ENCODE data around the gene TRPV4. TPM values are rescaled to one million over a fixed set of nuclear protein-coding genes. Genes with fewer than 3 reads are reported as not detected.

The TRPV4 gene
- total RNA-seq, 3 donors from 2014 or later (not counting 1 experiment from before 2014, with no cell fraction given), result not detected

GRCh38 chr12:109738209-109738608, 95.0 kb downstream of the TRPV4 start:
- TF ChIP-seq CTCF (IDR thresholded peaks at IDR 0.05), result no peak
- H3K4me1 ChIP-seq (ENCODE audit: control insufficient read depth, insufficient read depth, low read length), result no peaks in the 10 kb centered on the region
- WGBS (ENCODE audit: insufficient coverage), result 60% methylated on average over 3 of the region's 4 CpGs
- no peak overlapping the region for H3K27ac Mint-ChIP-seq
- intact Hi-C loops (cut with micrococcal nuclease), result no loop called here
- no peaks in the 10 kb centered on the region for H3K36me3 Mint-ChIP-seq
- ATAC-seq (no peak), DNase-seq (peak in 1 of 2 donors; percentile 6)
- H3K9me3 Mint-ChIP-seq, result no peaks in the 10 kb centered on the region
- no peak overlapping the region for H3K4me3 ChIP-seq (ENCODE audit: low read length)
- H3K27me3 ChIP-seq (ENCODE audit: control insufficient read depth, insufficient read depth, low read length), result peaks cover 2% of the 10 kb centered on the region
- no peak overlapping the region for H3K4me3 Mint-ChIP-seq
- no peak overlapping the region for H3K27ac ChIP-seq (ENCODE audit: low read length)
- no peaks in the 10 kb centered on the region for H3K36me3 ChIP-seq (ENCODE audit: control insufficient read depth, insufficient read depth, low read length)
- H3K4me1 Mint-ChIP-seq, result no peaks in the 10 kb centered on the region
- no peaks in the 10 kb centered on the region for H3K9me3 ChIP-seq (ENCODE audit: control insufficient read depth, insufficient read depth, low read length)
- H3K27me3 Mint-ChIP-seq (ENCODE audit: low read depth in 2 of 2), result peaks cover 21 to 23% of the 10 kb centered on the region in 2 donors

- Histone ChIP-seq H3K27ac (ENCODE audit: low read length) (no peak overlapping the region), H3K27me3 (ENCODE audit: control insufficient read depth, insufficient read depth, low read length) (peaks cover 2% of the 10 kb centered on the region), H3K9me3 (ENCODE audit: control insufficient read depth, insufficient read depth, low read length) (no peaks in the 10 kb centered on the region), H3K4me3 (ENCODE audit: low read length) (no peak overlapping the region), H3K4me1 (ENCODE audit: control insufficient read depth, insufficient read depth, low read length) (no peaks in the 10 kb centered on the region), H3K36me3 (ENCODE audit: control insufficient read depth, insufficient read depth, low read length) (no peaks in the 10 kb centered on the region)
- no peak for ATAC-seq
- Mint-ChIP-seq H3K36me3 (no peaks in the 10 kb centered on the region), H3K4me1 (no peaks in the 10 kb centered on the region), H3K9me3 (no peaks in the 10 kb centered on the region), H3K4me3 (no peak overlapping the region), H3K27ac (no peak overlapping the region), H3K27me3 (ENCODE audit: low read depth in 2 of 2) (peaks cover 23 to 24% of the 10 kb centered on the region in 2 donors)
- WGBS (ENCODE audit: insufficient coverage), result 75% methylated on average over 4 of the region's 7 CpGs
- no peak for TF ChIP-seq CTCF (IDR thresholded peaks at IDR 0.05)
- no peak for DNase-seq
- intact Hi-C loops (cut with micrococcal nuclease), result loop anchor here (1.0 kb wide), 1 partner anchor 27 kb away; no protein-coding TSS in a partner anchor
Observed at GRCh38 chr12:109737631-109738030, 95.6 kb downstream of the TRPV4 start.

GRCh38 chr12:109737126-109737525, 96.1 kb downstream of the TRPV4 start:
- Mint-ChIP-seq H3K27ac (no peak overlapping the region), H3K27me3 (ENCODE audit: low read depth in 2 of 2) (peaks cover 23 to 24% of the 10 kb centered on the region in 2 donors), H3K4me3 (no peak overlapping the region), H3K9me3 (no peaks in the 10 kb centered on the region), H3K36me3 (no peaks in the 10 kb centered on the region), H3K4me1 (no peaks in the 10 kb centered on the region)
- ATAC-seq (no peak), DNase-seq (no peak)
- WGBS (ENCODE audit: insufficient coverage), result 17% methylated on average over 1 of the region's 1 CpG
- Histone ChIP-seq H3K4me1 (ENCODE audit: control insufficient read depth, insufficient read depth, low read length) (no peaks in the 10 kb centered on the region), H3K9me3 (ENCODE audit: control insufficient read depth, insufficient read depth, low read length) (no peaks in the 10 kb centered on the region), H3K4me3 (ENCODE audit: low read length) (no peak overlapping the region), H3K36me3 (ENCODE audit: control insufficient read depth, insufficient read depth, low read length) (no peaks in the 10 kb centered on the region), H3K27ac (ENCODE audit: low read length) (no peak overlapping the region), H3K27me3 (ENCODE audit: control insufficient read depth, insufficient read depth, low read length) (peaks cover 2% of the 10 kb centered on the region)
- intact Hi-C loops (cut with micrococcal nuclease), result loop anchor here (1.0 kb wide), 1 partner anchor 27 kb away; no protein-coding TSS in a partner anchor
- no peak for TF ChIP-seq CTCF (IDR thresholded peaks at IDR 0.05)

GRCh38 chr12:109736552-109737108, 96.6 kb downstream of the TRPV4 start:
- Histone ChIP-seq H3K4me3 (ENCODE audit: low read length) (no peak overlapping the region), H3K27me3 (ENCODE audit: control insufficient read depth, insufficient read depth, low read length) (peaks cover 2% of the 10 kb centered on the region), H3K4me1 (ENCODE audit: control insufficient read depth, insufficient read depth, low read length) (no peaks in the 10 kb centered on the region), H3K27ac (ENCODE audit: low read length) (no peak overlapping the region), H3K36me3 (ENCODE audit: control insufficient read depth, insufficient read depth, low read length) (no peaks in the 10 kb centered on the region), H3K9me3 (ENCODE audit: control insufficient read depth, insufficient read depth, low read length) (no peaks in the 10 kb centered on the region)
- H3K4me1 Mint-ChIP-seq, result no peaks in the 10 kb centered on the region
- H3K9me3 Mint-ChIP-seq, result no peaks in the 10 kb centered on the region
- H3K27ac Mint-ChIP-seq, result no peak overlapping the region
- 29% methylated on average over 12 of the region's 12 CpGs for WGBS (ENCODE audit: insufficient coverage)
- ATAC-seq, result peak; percentile 43 to 88 (median 75)
- H3K27me3 Mint-ChIP-seq (ENCODE audit: low read depth in 2 of 2), result peaks cover 23 to 24% of the 10 kb centered on the region in 2 donors
- H3K36me3 Mint-ChIP-seq, result no peaks in the 10 kb centered on the region
- no peak for TF ChIP-seq CTCF (IDR thresholded peaks at IDR 0.05)
- intact Hi-C loops (cut with micrococcal nuclease), result loop anchor here (1.0 kb wide), 1 partner anchor 28 kb away; no protein-coding TSS in a partner anchor
- DNase-seq, result peak; percentile 15 to 38
- no peak overlapping the region for H3K4me3 Mint-ChIP-seq
